OCI-LY7 (cell line): ENCODE measurements around the gene STMND1.

Experiments used
- EZH2phosphoT487 ChIP-seq: fragments of 200-600 bp; sonication (generic); IDR thresholded peaks from 2 replicates; pipeline ENCODE4 v1.6.1; 2018; ENCODE audit warnings: low read depth, borderline replicate concordance, mild to moderate bottlenecking, mixed run types, antibody characterized with exemption, low read length, moderate library complexity, mixed read lengths
- TF ChIP-seq, protein P1 (sequence below): fragments of 200-600 bp; sonication (generic); conservative IDR thresholded peaks from 2 replicates; pipeline ENCODE4 v1.5.1; 2014; ENCODE audit warnings: mild to moderate bottlenecking, antibody characterized with exemption, low read length, moderate library complexity, mixed read lengths

DNA sequence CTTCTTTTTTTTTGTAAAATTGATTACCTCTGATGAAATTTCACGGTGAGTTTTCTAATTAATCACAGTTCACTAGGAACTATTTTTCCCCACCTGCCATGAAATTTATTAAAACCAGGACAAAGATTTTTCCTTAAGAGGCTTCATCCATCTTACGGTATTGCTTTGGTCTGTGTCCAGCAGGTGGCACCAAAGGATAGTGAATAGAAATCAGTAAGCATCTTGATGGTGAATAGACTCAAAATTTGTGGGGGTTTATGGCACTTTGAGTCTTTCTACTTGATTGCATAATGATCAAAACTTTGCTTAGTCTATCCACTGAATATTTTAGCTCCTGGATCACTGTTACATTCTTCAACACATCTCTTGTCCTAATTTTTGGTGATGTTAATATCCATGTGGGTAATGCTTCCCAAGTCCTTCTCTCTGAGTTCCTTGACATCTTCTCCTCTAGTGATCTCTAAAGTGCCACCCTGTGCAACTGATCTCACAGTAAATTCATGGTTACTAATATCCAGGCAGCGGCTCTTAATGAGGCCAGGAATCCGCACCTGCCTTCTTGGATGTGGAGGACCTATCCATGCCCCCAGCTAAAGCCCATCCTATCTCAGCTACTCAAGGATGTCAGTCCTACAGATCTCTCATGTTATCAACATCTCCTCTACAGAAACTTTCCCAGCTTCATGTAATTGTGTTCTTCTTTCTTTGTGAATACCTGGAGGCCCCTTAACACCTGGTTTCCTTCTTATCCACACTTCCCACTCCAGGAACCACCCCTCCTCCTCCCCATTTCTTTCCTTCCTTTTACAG, 54.5 kb downstream of the STMND1 start:
- TF ChIP-seq EZH2phosphoT487 = no peak
- TF ChIP-seq, protein P1, sequence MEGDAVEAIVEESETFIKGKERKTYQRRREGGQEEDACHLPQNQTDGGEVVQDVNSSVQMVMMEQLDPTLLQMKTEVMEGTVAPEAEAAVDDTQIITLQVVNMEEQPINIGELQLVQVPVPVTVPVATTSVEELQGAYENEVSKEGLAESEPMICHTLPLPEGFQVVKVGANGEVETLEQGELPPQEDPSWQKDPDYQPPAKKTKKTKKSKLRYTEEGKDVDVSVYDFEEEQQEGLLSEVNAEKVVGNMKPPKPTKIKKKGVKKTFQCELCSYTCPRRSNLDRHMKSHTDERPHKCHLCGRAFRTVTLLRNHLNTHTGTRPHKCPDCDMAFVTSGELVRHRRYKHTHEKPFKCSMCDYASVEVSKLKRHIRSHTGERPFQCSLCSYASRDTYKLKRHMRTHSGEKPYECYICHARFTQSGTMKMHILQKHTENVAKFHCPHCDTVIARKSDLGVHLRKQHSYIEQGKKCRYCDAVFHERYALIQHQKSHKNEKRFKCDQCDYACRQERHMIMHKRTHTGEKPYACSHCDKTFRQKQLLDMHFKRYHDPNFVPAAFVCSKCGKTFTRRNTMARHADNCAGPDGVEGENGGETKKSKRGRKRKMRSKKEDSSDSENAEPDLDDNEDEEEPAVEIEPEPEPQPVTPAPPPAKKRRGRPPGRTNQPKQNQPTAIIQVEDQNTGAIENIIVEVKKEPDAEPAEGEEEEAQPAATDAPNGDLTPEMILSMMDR = peak; percentile 94
